K562 (cell line): Measurements from ENCODE around the gene TMEM107. TPM values are rescaled to one million over a fixed set of nuclear protein-coding genes. Genes with fewer than 3 reads are reported as not detected.

Experiments used
- ATAC-seq: fragments of 200-7000 bp; cut with Tn5 transposase; 3 replicates; pipeline ENCODE4 v1.9.1; 2020; ENCODE audit warnings: moderate library complexity
- BruUV-seq: library from RNA; stranded (reverse); fragments of 400-500 nt; replicated peaks from 2 replicates; lab custom pipeline; 2021; lab: Mats Ljungman, UMichigan
- CTCF ChIA-PET: fragments of 300-600 bp; formaldehyde crosslinking; extraction: SDS; loops from one replicate; lab custom pipeline; 2021; ENCODE audit warnings: low intra/inter-chr PET ratio; lab: Yijun Ruan, JAX
- POLR2A ChIA-PET: fragments of 300-600, 350-650 bp; sonication (Branson Sonifier 250); formaldehyde crosslinking; extraction: SDS; loops from one replicate; lab custom pipeline; 2021; ENCODE audit warnings: antibody characterized with exemption, inconsistent platforms; lab: Yijun Ruan, JAX
- DNase-seq, 4 experiments: peaks; one replicate each; pipeline versions ENCODE4 v3.0.0 to v3.0.0-alpha.2; 2011 to 2018; ENCODE audit warnings: low spot score in 3 of 4, mixed read lengths in 3 of 4; ENCODE audit errors: extremely low read depth in 1 of 4
- FAIRE-seq: peaks from 2 replicates; lab custom pipeline; 2011; peaks lifted over from hg19 to GRCh38; lab: Jason Lieb, UNC
- H2AFZ ChIP-seq: 2 replicates; pipeline ENCODE4 v1.6.0; 2011; ENCODE audit warnings: low read depth, low read length, control low read depth, inconsistent platforms
- H3K27ac ChIP-seq: fragments of 200-600 bp; 3 replicates; pipeline ENCODE4 v1.8.0; 2011; ENCODE audit warnings: low read depth, mild to moderate bottlenecking, control low read depth, inconsistent platforms, low read length, moderate library complexity, mixed read lengths; ENCODE audit errors: extremely low read depth
- H3K27me3 ChIP-seq, 2 experiments: fragments of 300-600 bp in 1 of 2; 2 replicates in 1 of 2; 3 replicates in 1 of 2; pipeline versions ENCODE4 v1.6.0 to v1.8.0; 2011; ENCODE audit warnings: inconsistent platforms in 2 of 2, low read length in 2 of 2, mild to moderate bottlenecking in 1 of 2, mixed read lengths in 1 of 2, moderate library complexity in 1 of 2; ENCODE audit not compliant: control insufficient read depth in 2 of 2, insufficient read depth in 2 of 2
- H3K36me3 ChIP-seq: fragments of 300-600 bp; 3 replicates; pipeline ENCODE4 v1.8.0; 2011; ENCODE audit warnings: mild to moderate bottlenecking, low read length, inconsistent platforms; ENCODE audit not compliant: control insufficient read depth, insufficient read depth
- H3K4me1 ChIP-seq, 2 experiments: fragments of 200-600 bp in 1 of 2; replicated peaks in 1 of 2; 2 replicates in 1 of 2; 3 replicates in 1 of 2; pipeline versions ENCODE4 v1.5.1 to v1.8.0; 2011; ENCODE audit warnings: inconsistent platforms in 2 of 2, low read length in 2 of 2, mild to moderate bottlenecking in 1 of 2, mixed read lengths in 1 of 2, moderate library complexity in 1 of 2; ENCODE audit not compliant: control insufficient read depth in 2 of 2, insufficient read depth in 2 of 2
- H3K4me2 ChIP-seq: 2 replicates; pipeline ENCODE4 v1.6.1; 2011; ENCODE audit warnings: low read length, control low read depth, inconsistent platforms, mixed read lengths; ENCODE audit not compliant: insufficient read depth
- H3K4me3 ChIP-seq: fragments of 200-600 bp; sonication (generic), shearing (Covaris generic); 2 replicates; pipeline ENCODE4 v1.5.1; 2016; ENCODE audit warnings: control low read depth, inconsistent platforms
- H3K79me2 ChIP-seq: fragments of 200-600 bp; 3 replicates; pipeline ENCODE4 v1.8.0; 2011; ENCODE audit warnings: low read length, inconsistent platforms; ENCODE audit not compliant: control insufficient read depth, insufficient read depth
- H3K9ac ChIP-seq, 2 experiments: 2 replicates each; pipeline versions ENCODE4 v1.6.0 to v1.6.1; 2011; ENCODE audit warnings: low read depth in 2 of 2, low read length in 2 of 2, control low read depth in 1 of 2, inconsistent platforms in 1 of 2, mild to moderate bottlenecking in 1 of 2, mixed read lengths in 1 of 2; ENCODE audit not compliant: insufficient read depth in 1 of 2
- H3K9me1 ChIP-seq: one replicate; pipeline ENCODE4 v1.6.0; 2011; ENCODE audit warnings: inconsistent platforms, mild to moderate bottlenecking, low read length, moderate library complexity; ENCODE audit not compliant: control insufficient read depth, insufficient read depth
- H3K9me3 ChIP-seq: replicated peaks from 2 replicates; pipeline ENCODE4 v1.5.1; 2011; ENCODE audit warnings: low read depth, low read length, inconsistent platforms; ENCODE audit not compliant: control insufficient read depth, insufficient read depth
- H4K20me1 ChIP-seq: replicated peaks from 2 replicates; pipeline ENCODE4 v1.6.1; 2011; ENCODE audit warnings: low read length, inconsistent platforms, mixed read lengths; ENCODE audit not compliant: control insufficient read depth, insufficient read depth
- CXXC5 ChIP-seq: fragments of 250-450 bp; sonication (Bioruptor Pico); IDR thresholded peaks from 2 replicates; pipeline ENCODE4 v1.8.0; 2022; ENCODE audit warnings: inconsistent platforms, mild to moderate bottlenecking, moderate library complexity
- GTF3C2 ChIP-seq: IDR thresholded peaks from 3 replicates; pipeline ENCODE4 v1.6.1; 2011; ENCODE audit warnings: borderline replicate concordance, mild to moderate bottlenecking, moderate library complexity; ENCODE audit not compliant: insufficient read length; ENCODE audit errors: extremely low read depth
- HDAC2 ChIP-seq: fragments of 450-650 bp; IDR thresholded peaks from 2 replicates; pipeline ENCODE4 v1.6.1; 2016; ENCODE audit warnings: mild to moderate bottlenecking
- KDM4B ChIP-seq, 2 experiments: fragments of 450-650 bp in 1 of 2; sonication (generic) in 1 of 2; IDR thresholded peaks; 2 replicates each; pipeline ENCODE4 v1.6.1; 2016 to 2017; ENCODE audit warnings: borderline replicate concordance in 2 of 2, antibody characterized with exemption in 1 of 2, low read depth in 1 of 2, mild to moderate bottlenecking in 1 of 2
- LCOR ChIP-seq: sonication (generic); formaldehyde crosslinking; IDR thresholded peaks from 2 replicates; pipeline ENCODE4 v1.8.0; 2022; ENCODE audit warnings: mild to moderate bottlenecking, missing genetic modification reagents
- LEF1 ChIP-seq: fragments of 450-650 bp; IDR thresholded peaks from 2 replicates; pipeline ENCODE4 v1.6.1; 2016; ENCODE audit warnings: mild to moderate bottlenecking
- MCM2 ChIP-seq: fragments of 450-650 bp; IDR thresholded peaks from 2 replicates; pipeline ENCODE4 v1.6.1; 2017; ENCODE audit warnings: low read depth, mild to moderate bottlenecking
- NR1H2 ChIP-seq: sonication (generic); formaldehyde crosslinking; IDR thresholded peaks from 2 replicates; pipeline ENCODE4 v1.4.0; 2020; ENCODE audit warnings: mild to moderate bottlenecking, missing genetic modification reagents
- PTRF ChIP-seq: fragments of 450-650 bp; IDR thresholded peaks from 2 replicates; pipeline ENCODE4 v1.6.1; 2016; ENCODE audit warnings: mild to moderate bottlenecking, missing genetic modification characterization, missing compliant biosample characterization
- RCOR1 ChIP-seq, 2 experiments: IDR thresholded peaks; 2 replicates each; pipeline ENCODE4 v1.6.1; 2012; ENCODE audit warnings: low read depth in 2 of 2, low read length in 2 of 2, borderline replicate concordance in 1 of 2, improper control_type of control experiment in 1 of 2
- RUNX1 ChIP-seq: sonication (generic); IDR thresholded peaks from 2 replicates; pipeline ENCODE4 v1.6.1; 2016; ENCODE audit warnings: antibody characterized with exemption, low read depth
- SMARCB1 ChIP-seq: IDR thresholded peaks from 2 replicates; pipeline ENCODE4 v1.6.1; 2011; ENCODE audit warnings: improper control_type of control experiment, low read depth; ENCODE audit not compliant: insufficient read length
- ZNF316 ChIP-seq: fragments of 450-650 bp; IDR thresholded peaks from 2 replicates; pipeline ENCODE4 v1.6.1; 2016
- ZZZ3 ChIP-seq: fragments of 450-650 bp; IDR thresholded peaks from 2 replicates; pipeline ENCODE4 v1.6.1; 2016; ENCODE audit warnings: antibody characterized with exemption, mild to moderate bottlenecking, moderate library complexity
- WGBS: fragments of 100-300 bp; shearing (Covaris generic); methylation state at CpG from one replicate; pipeline ENCODE4 v1.1.6; 2016; ENCODE audit warnings: low coverage, mixed read lengths; ENCODE audit not compliant: insufficient coverage; ENCODE audit errors: missing lambda C conversion rate; 5-methylcytosine and 5-hydroxymethylcytosine counted together
- in situ Hi-C: fragments of 300-500 bp; cut with MboI; formaldehyde crosslinking; loops from 4 replicates; pipeline ENCODE4 v1.15.0; 2018; ENCODE audit warnings: inconsistent platforms, mixed read lengths
- intact Hi-C: fragments of 100-400 bp; cut with micrococcal nuclease; formaldehyde crosslinking; loops from 2 replicates; pipeline ENCODE4 v1.14.2; 2022
- polyA plus RNA-seq, 8 experiments: library from polyadenylated mRNA; depleted of rRNA in 4 of 8; stranded (reverse) in 5 of 8; unstranded in 3 of 8; fragments of >200 nt; fragmentation: Nextera tagmentation in 2 of 8; fragmentation: Illumina TruSeq in 1 of 8; extraction: Ambion mirVana in 2 of 8; extraction: Trizol in 1 of 8; gene quantifications; 2 replicates each; pipeline versions ENCODE4 v1.2.1 to v1.2.3, GENCODE V29; 2011 to 2014; ENCODE audit warnings: inconsistent platforms in 1 of 8, missing spikeins in 1 of 8
- total RNA-seq, 7 experiments: library from RNA; depleted of rRNA in 6 of 7; stranded (reverse); fragments of >200 nt in 6 of 7; fragmentation: Illumina TruSeq in 2 of 7; extraction: Trizol in 2 of 7; gene quantifications; 2 replicates each; pipeline versions ENCODE4 v1.2.1 to v1.2.3, GENCODE V29; 2011 to 2021; ENCODE audit warnings: low replicate concordance in 1 of 7
- TF ChIP-seq, protein P1 (sequence below): sonication (generic); formaldehyde crosslinking; IDR thresholded peaks from 2 replicates; pipeline ENCODE4 v1.8.0; 2022; ENCODE audit warnings: mild to moderate bottlenecking, missing genetic modification reagents

The TMEM107 gene
- total and polyA plus RNA-seq, 9 of the 15 experiments (the other 6 are each of a cell fraction or from before 2014, with no cell fraction given) = 7.1 to 26.2 (median 16.9) TPM

DNA sequence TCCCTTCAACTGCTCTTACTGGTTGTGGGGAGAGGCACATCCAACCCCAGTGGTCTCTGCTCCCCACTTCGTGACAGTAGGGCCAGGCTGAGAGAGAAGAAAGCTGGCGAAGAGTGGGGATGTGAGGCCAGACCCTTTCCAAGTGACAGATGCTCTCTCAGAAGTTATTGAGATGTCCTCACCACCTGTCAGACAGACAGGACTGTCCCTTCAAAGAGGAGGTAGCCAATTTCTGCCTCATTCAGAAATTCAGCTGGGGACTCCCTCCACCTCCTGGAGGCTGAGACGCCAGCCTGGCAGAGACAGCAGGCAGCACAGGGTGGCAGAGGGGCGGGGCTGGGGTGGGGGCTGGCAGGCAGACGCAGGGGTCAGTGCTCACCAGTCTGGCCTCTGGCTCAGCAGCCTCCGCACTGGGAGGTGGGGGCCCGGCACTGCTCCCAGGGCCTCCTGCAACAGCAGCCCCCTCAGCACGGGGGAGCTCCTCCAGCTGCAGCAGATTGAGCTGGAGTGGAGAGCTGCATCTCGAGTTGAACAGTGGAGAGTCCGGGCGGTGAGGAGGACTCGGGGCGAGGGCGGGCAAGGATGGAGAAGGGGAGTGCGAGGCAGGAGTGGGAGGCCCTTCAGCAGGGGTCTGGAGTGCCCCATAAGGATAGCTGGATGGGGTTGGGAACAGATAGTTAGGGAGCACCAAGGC, 33.1 kb downstream of the TMEM107 start:
- H3K27ac ChIP-seq = no peak overlapping the region
- CTCF ChIA-PET = interaction anchor here (0.7 kb wide), 1 partner anchor 60 kb away, joined by 3 read pairs; no protein-coding TSS in a partner anchor
- no peak overlapping the region; a peak in 1 of 4 replicates for H3K9ac ChIP-seq
- H3K36me3 ChIP-seq = peaks cover 64% of the 10 kb centered on the region; the same call in 2 of the 3 replicates
- peaks cover 0 to 21% of the 10 kb centered on the region in 2 experiments; a peak in 3 of 5 replicates for H3K4me1 ChIP-seq
- no peak for ATAC-seq
- H3K4me2 ChIP-seq = no peak overlapping the region
- 70% methylated on average over 2 of the region's 15 CpGs for WGBS
- no TSS peak for BruUV-seq
- no peaks in the 10 kb centered on the region for H3K9me1 ChIP-seq
- in situ Hi-C loops (no loop called here), intact Hi-C loops (no loop called here)
- H3K4me3 ChIP-seq = no peak overlapping the region
- H3K79me2 ChIP-seq = no peaks in the 10 kb centered on the region
- DNase-seq = no peak
- H2AFZ ChIP-seq = no peak overlapping the region
- POLR2A ChIA-PET = interaction anchor here (0.6 to 0.7 kb wide), 3 partner anchors 11 to 247 kb away, joined by 3 to 4 read pairs (median 3); no protein-coding TSS in a partner anchor
- no peak for FAIRE-seq
- no peaks in the 10 kb centered on the region for H3K27me3 ChIP-seq
- H3K9me3 ChIP-seq = no peaks in the 10 kb centered on the region
- 0 out of 2 replicates have a peak, but pooled peaks cover 2% of the 10 kb centered on the region for H4K20me1 ChIP-seq
- TF ChIP-seq ZZZ3 (no peak), NR1H2 (CRISPR knock-in tag) (no peak), CXXC5 (no peak), HDAC2 (no peak), RUNX1 (no peak), LEF1 (no peak), ZNF316 (no peak), GTF3C2 (no peak), LCOR (no peak), PTRF (tag) (no peak), RCOR1 (IDR thresholded peaks at IDR 0.05; ENCODE audit: borderline replicate concordance in 1 of 2, low read depth in 2 of 2, low read length in 2 of 2) (no peak), KDM4B (IDR thresholded peaks at IDR 0.05; ENCODE audit: borderline replicate concordance in 2 of 2, low read depth in 1 of 2) (no peak), SMARCB1 (no peak), MCM2 (no peak)
- TF ChIP-seq, protein P1, sequence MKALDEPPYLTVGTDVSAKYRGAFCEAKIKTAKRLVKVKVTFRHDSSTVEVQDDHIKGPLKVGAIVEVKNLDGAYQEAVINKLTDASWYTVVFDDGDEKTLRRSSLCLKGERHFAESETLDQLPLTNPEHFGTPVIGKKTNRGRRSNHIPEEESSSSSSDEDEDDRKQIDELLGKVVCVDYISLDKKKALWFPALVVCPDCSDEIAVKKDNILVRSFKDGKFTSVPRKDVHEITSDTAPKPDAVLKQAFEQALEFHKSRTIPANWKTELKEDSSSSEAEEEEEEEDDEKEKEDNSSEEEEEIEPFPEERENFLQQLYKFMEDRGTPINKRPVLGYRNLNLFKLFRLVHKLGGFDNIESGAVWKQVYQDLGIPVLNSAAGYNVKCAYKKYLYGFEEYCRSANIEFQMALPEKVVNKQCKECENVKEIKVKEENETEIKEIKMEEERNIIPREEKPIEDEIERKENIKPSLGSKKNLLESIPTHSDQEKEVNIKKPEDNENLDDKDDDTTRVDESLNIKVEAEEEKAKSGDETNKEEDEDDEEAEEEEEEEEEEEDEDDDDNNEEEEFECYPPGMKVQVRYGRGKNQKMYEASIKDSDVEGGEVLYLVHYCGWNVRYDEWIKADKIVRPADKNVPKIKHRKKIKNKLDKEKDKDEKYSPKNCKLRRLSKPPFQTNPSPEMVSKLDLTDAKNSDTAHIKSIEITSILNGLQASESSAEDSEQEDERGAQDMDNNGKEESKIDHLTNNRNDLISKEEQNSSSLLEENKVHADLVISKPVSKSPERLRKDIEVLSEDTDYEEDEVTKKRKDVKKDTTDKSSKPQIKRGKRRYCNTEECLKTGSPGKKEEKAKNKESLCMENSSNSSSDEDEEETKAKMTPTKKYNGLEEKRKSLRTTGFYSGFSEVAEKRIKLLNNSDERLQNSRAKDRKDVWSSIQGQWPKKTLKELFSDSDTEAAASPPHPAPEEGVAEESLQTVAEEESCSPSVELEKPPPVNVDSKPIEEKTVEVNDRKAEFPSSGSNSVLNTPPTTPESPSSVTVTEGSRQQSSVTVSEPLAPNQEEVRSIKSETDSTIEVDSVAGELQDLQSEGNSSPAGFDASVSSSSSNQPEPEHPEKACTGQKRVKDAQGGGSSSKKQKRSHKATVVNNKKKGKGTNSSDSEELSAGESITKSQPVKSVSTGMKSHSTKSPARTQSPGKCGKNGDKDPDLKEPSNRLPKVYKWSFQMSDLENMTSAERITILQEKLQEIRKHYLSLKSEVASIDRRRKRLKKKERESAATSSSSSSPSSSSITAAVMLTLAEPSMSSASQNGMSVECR (CRISPR knock-in tag) = no peak
